Erythroblast (primary cell): ENCODE data around the gene AKAP13.

Experiments
- GATA1 ChIP-seq: IDR thresholded peaks from 2 replicates; pipeline ENCODE4 v1.6.1; 2011; ENCODE audit warnings: low read depth, mild to moderate bottlenecking, control low read depth, low read length, moderate library complexity
- POLR2A ChIP-seq: IDR thresholded peaks from 2 replicates; pipeline ENCODE4 v1.6.1; 2011; ENCODE audit warnings: mild to moderate bottlenecking, low read length

DNA sequence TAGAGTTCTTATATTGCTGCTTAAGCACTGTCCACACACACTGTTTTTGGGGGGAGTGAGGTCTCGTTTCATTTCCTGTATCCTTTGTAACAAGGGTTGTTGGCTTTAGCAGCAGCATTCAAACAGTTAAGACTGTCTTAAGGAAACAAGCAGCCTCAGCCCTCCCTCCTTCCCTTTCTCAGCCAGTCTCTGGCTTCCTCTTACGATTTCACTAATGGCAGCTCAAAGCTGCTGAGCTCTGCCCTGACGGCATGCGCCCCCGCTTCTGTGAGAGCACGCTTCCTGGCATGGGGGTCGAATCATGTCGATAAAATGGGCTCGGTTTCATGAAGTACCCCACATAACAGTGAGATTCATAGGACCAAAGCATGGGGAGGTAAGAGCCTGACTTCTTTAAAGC lies 309.3 kb downstream of the AKAP13 start:
- peak; percentile 36 for TF ChIP-seq POLR2A
- TF ChIP-seq GATA1: no peak
